ENCODE measurements around the gene TMEM178B. TPM values are rescaled to one million over a fixed set of nuclear protein-coding genes. Genes with fewer than 3 reads are reported as not detected.

Gene TMEM178B
- total and polyA plus RNA-seq, 2 of the 4 experiments (the other 2 are of a cell fraction): under 0.01 to 0.05 TPM

DNA sequence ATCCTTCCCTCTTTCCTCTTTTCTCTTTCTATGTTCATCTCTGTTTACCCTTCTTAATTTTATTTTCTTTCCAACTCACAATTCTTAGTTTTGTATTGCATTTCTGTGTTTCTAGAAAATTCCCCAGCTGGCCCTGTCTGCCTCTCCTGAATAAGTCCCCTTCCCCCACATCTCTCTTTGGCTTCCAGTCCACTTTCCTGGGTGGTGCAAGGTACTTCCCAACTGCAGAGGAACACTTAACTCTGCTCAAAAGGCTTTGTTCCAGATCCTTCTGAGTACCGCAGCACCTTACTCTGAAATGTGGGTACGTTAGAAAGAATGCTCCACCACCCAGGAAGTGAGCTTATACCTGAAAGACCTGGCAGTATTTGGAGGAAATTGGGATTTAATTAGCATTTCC is 227.0 kb downstream of the TMEM178B start:
- no peaks in the 10 kb centered on the region for H4K20me1 ChIP-seq (ENCODE audit: insufficient read depth, low read length)
- H2AK5ac ChIP-seq (ENCODE audit: low read depth, low read length): no peak overlapping the region
- ATAC-seq (ENCODE audit: low read depth) (no peak), DNase-seq (no peak)
- no peak overlapping the region for H3K56ac ChIP-seq (ENCODE audit: extremely low read depth, insufficient read depth, low read length)
- no peaks in the 10 kb centered on the region for H3K9me1 ChIP-seq (ENCODE audit: insufficient read depth, low read length)
- no peak overlapping the region for H3K27ac ChIP-seq (ENCODE audit: insufficient read depth, low read length)
- no peak overlapping the region for H2BK120ac ChIP-seq (ENCODE audit: low read depth, low read length)
- H3K4me3 ChIP-seq (ENCODE audit: insufficient read depth, low read depth, low read length): no peak overlapping the region
- peaks cover 12% of the 10 kb centered on the region for H3K9me3 ChIP-seq (ENCODE audit: control insufficient read depth, insufficient read depth, low read length)
- no peak overlapping the region for H3K14ac ChIP-seq (replicated peaks; ENCODE audit: low read depth, low read length)
- no peak overlapping the region for H3K9ac ChIP-seq (ENCODE audit: low read depth, low read length)
- no peaks in the 10 kb centered on the region for H3K36me3 ChIP-seq (ENCODE audit: control insufficient read depth, insufficient read depth, low read length)
- no peak overlapping the region for H4K8ac ChIP-seq (ENCODE audit: low read depth in 2 of 2, low read length in 2 of 2)
- no peaks in the 10 kb centered on the region for H3K79me1 ChIP-seq (ENCODE audit: low read depth in 1 of 2, low read length in 2 of 2)
- no peak overlapping the region for H3K23ac ChIP-seq (ENCODE audit: low read depth, low read length)
- no CpG with 5 or more reads among the region's 2 CpGs for WGBS, 2 experiments (ENCODE audit: extremely low coverage in 2 of 2, insufficient read length in 1 of 2)
- no peak overlapping the region for H2BK20ac ChIP-seq (ENCODE audit: low read depth, low read length)
- no peak overlapping the region for H2BK5ac ChIP-seq (ENCODE audit: low read depth, low read length, poor library complexity, severe bottlenecking)
- H3K27me3 ChIP-seq (ENCODE audit: control insufficient read depth, insufficient read depth, low read length): no peaks in the 10 kb centered on the region
- BruUV-seq (replicated peaks): no TSS peak
- CTCF ChIA-PET: no interaction called here
- H4K91ac ChIP-seq (ENCODE audit: insufficient read depth, low read depth, low read length): no peak overlapping the region
- POLR2A ChIA-PET (ENCODE audit: unreplicated experiment): no interaction called here
- dilution Hi-C loops (cut with HindIII; ENCODE audit: low sequenced_read_pairs, unreplicated experiment) (no loop called here), intact Hi-C loops (cut with micrococcal nuclease) (no loop called here), in situ Hi-C loops (cut with MboI; ENCODE audit: low sequenced_read_pairs) (no loop called here)
- H3K4ac ChIP-seq (ENCODE audit: low read depth, low read length): no peak overlapping the region
- TF ChIP-seq MAFK (IDR thresholded peaks at IDR 0.05; ENCODE audit: low read depth, low read length) (no peak), NFE2L2 (IDR thresholded peaks at IDR 0.05; ENCODE audit: low read depth, low read length) (no peak), USF2 (IDR thresholded peaks at IDR 0.05; ENCODE audit: low read depth, low read length) (no peak), SMC3 (IDR thresholded peaks at IDR 0.05; ENCODE audit: low read depth, low read length) (no peak), MAZ (IDR thresholded peaks at IDR 0.05; ENCODE audit: borderline replicate concordance, low read depth, low read length) (no peak), RFX5 (IDR thresholded peaks at IDR 0.05; ENCODE audit: low read depth, low read length) (no peak), MXI1 (IDR thresholded peaks at IDR 0.05; ENCODE audit: borderline replicate concordance, low read depth, low read length) (no peak), CHD1 (IDR thresholded peaks at IDR 0.05; ENCODE audit: low read depth, low read length) (no peak), CEBPB (IDR thresholded peaks at IDR 0.05; ENCODE audit: low read depth, low read length) (no peak), POLR2A (IDR thresholded peaks at IDR 0.05; ENCODE audit: low read depth, low read length) (no peak), FOS (IDR thresholded peaks at IDR 0.05; ENCODE audit: low read depth, low read length) (no peak), BHLHE40 (IDR thresholded peaks at IDR 0.05; ENCODE audit: low read depth, low read length) (no peak)
- TF ChIP-seq, protein P1, sequence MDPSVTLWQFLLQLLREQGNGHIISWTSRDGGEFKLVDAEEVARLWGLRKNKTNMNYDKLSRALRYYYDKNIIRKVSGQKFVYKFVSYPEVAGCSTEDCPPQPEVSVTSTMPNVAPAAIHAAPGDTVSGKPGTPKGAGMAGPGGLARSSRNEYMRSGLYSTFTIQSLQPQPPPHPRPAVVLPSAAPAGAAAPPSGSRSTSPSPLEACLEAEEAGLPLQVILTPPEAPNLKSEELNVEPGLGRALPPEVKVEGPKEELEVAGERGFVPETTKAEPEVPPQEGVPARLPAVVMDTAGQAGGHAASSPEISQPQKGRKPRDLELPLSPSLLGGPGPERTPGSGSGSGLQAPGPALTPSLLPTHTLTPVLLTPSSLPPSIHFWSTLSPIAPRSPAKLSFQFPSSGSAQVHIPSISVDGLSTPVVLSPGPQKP (IDR thresholded peaks at IDR 0.05; ENCODE audit: borderline replicate concordance, low read depth, low read length): no peak
- no peak overlapping the region for H2AFZ ChIP-seq (replicated peaks; ENCODE audit: low read length, poor library complexity)
- H3K18ac ChIP-seq (ENCODE audit: low read depth, low read length): no peak overlapping the region
- H3K4me2 ChIP-seq (ENCODE audit: low read depth, low read length): no peak overlapping the region
- H2AK9ac ChIP-seq (replicated peaks; ENCODE audit: low read depth, low read length, poor library complexity): no peak overlapping the region
- no peaks in the 10 kb centered on the region for H3K4me1 ChIP-seq (ENCODE audit: control insufficient read depth, insufficient read depth, low read length)
- H4K5ac ChIP-seq (ENCODE audit: low read depth, low read length): no peak overlapping the region
- H2BK15ac ChIP-seq (ENCODE audit: low read depth, low read length): no peak overlapping the region

Measured in IMR-90 (cell line).